Gastrocnemius medialis (tissue), 4 donors: ENCODE results near the gene PPP1R12B. TPM values are rescaled to one million over a fixed set of nuclear protein-coding genes. Genes with fewer than 3 reads are reported as not detected.
A peak's percentile ranks its signal among the peaks of the same experiment; 100 is the strongest.
"Not testable (repeated sequence)": the region's sequence is repeated elsewhere in the genome, so short reads cannot be mapped to it uniquely, and the experiment has no call there.

Experiments
- ATAC-seq, 2 donors: fragments of 150-250 bp; one replicate each; pipeline ENCODE4 v1.9.1; 2016
- DNase-seq, 2 donors: peaks; one replicate each; pipeline ENCODE4 v3.0.0-alpha.2; 2019
- H3K27ac ChIP-seq, 4 donors: fragments of 200-600 bp; sonication (generic); 1 replicate in 1 of 4; 2 replicates in 3 of 4; pipeline ENCODE4 v1.5.1; 2016 to 2018; ENCODE audit warnings: mild to moderate bottlenecking in 2 of 4, moderate library complexity in 1 of 4
- H3K27me3 ChIP-seq, 3 donors: fragments of 200-600 bp; sonication (generic) in 2 of 3; 1 replicate in 1 of 3; 2 replicates in 2 of 3; pipeline versions ENCODE4 v1.5.1 to v1.6.0; 2016 to 2019; ENCODE audit warnings: mild to moderate bottlenecking in 1 of 3, moderate library complexity in 1 of 3
- H3K36me3 ChIP-seq, 2 donors: fragments of 200-600 bp; sonication (generic) in 1 of 2; one replicate each; pipeline ENCODE4 v1.5.1; 2017 to 2018
- H3K4me1 ChIP-seq, 2 donors: fragments of 200-600 bp; sonication (generic) in 1 of 2; one replicate each; pipeline ENCODE4 v1.5.1; 2016 to 2017; ENCODE audit warnings: mild to moderate bottlenecking in 2 of 2
- H3K4me3 ChIP-seq, 4 donors: fragments of 200-600 bp; sonication (generic) in 3 of 4; 1 replicate in 1 of 4; 2 replicates in 3 of 4; pipeline ENCODE4 v1.5.1; 2016 to 2019; ENCODE audit warnings: mild to moderate bottlenecking in 2 of 4
- H3K9me3 ChIP-seq, 3 donors: fragments of 200-600 bp; sonication (generic) in 2 of 3; 1 replicate in 1 of 3; 2 replicates in 2 of 3; pipeline ENCODE4 v1.5.1; 2016 to 2019
- CTCF ChIP-seq, 5 experiments: fragments of 450-650 bp in 3 of 5; fragments of 200-600 bp in 2 of 5; sonication (generic) in 2 of 5; IDR thresholded peaks in 4 of 5; conservative IDR thresholded peaks in 1 of 5; 1 replicate in 4 of 5; 2 replicates in 1 of 5; pipeline ENCODE4 v1.5.1; 2016 to 2019; ENCODE audit warnings: antibody characterized with exemption in 5 of 5, mild to moderate bottlenecking in 3 of 5, moderate library complexity in 3 of 5
- POLR2A ChIP-seq, 2 donors: fragments of 450-650 bp; IDR thresholded peaks; one replicate each; pipeline ENCODE4 v1.6.1; 2017; ENCODE audit warnings: antibody characterized with exemption in 2 of 2, mild to moderate bottlenecking in 2 of 2, moderate library complexity in 2 of 2
- in situ Hi-C, 4 donors: fragments of 200-750 bp; cut with MboI; loops; one replicate each; pipeline versions ENCODE4 v1.15.0 to v1.8.0; 2017; ENCODE audit warnings: low sequenced_read_pairs in 4 of 4
- intact Hi-C: fragments of 100-400 bp; cut with DNase I; formaldehyde crosslinking; loops from one replicate; pipeline ENCODE4 v1.15.1; 2023; ENCODE audit warnings: low total_unique reads
- total RNA-seq, 4 donors: library from RNA; depleted of rRNA; stranded (reverse); fragments of >200 nt; gene quantifications; one replicate each; pipeline versions ENCODE4 v1.1.0 to v1.2.3, GENCODE V29; 2016

PPP1R12B gene
- total RNA-seq, 4 donors from 2014 or later: 127 to 207 (median 139) TPM

- in situ Hi-C loops: loop anchor here (25.0 kb wide), 4 partner anchors 118 to 368 kb away; partner anchors contain the start of gene SYT2 (in 3 of the 4)
- intact Hi-C loops: loop anchor here (5.0 to 10.0 kb wide), 3 partner anchors 118 to 371 kb away; partner anchors contain the start of gene SYT2
- H3K4me1 ChIP-seq: peaks cover 14 to 26% of the 10 kb centered on the region in 2 donors
Observed at GRCh38 chr1:202343652-202344349, 4.7 kb upstream of the PPP1R12B start.

GRCh38 chr1:202348005-202348508 is 442 bp upstream of the PPP1R12B start:
- peak overlapping the region in 1 of 4 donors; percentile 88 for H3K4me3 ChIP-seq
- TF ChIP-seq CTCF (IDR thresholded peaks at IDR 0.05 in 4 of 5, conservative IDR thresholded peaks at IDR 0.05 in 1 of 5) (no peak), POLR2A (IDR thresholded peaks at IDR 0.05) (no peak)
- H3K27me3 ChIP-seq: no peaks in the 10 kb centered on the region
- peaks cover 43 to 45% of the 10 kb centered on the region in 2 donors for H3K4me1 ChIP-seq
- in situ Hi-C loops (loop anchor here (25.0 kb wide), 4 partner anchors 114 to 364 kb away; partner anchors contain the start of gene SYT2 (in 3 of the 4)), intact Hi-C loops (loop anchor here (2.0 to 10.0 kb wide), 4 partner anchors 63 to 367 kb away; partner anchors contain the start of gene SYT2)
- no peak for ATAC-seq
- H3K9me3 ChIP-seq: no peaks in the 10 kb centered on the region
- H3K36me3 ChIP-seq: no peaks in the 10 kb centered on the region
- DNase-seq: no peak
- peak overlapping the region; percentile 81 to 97 (median 93) for H3K27ac ChIP-seq

More at GRCh38 chr1:202343652-202344349, 4.7 kb upstream of the PPP1R12B start:
- Histone ChIP-seq H3K27ac (peak overlapping the region in 1 of 4 donors; percentile 62), H3K4me3 (no peak overlapping the region), H3K9me3 (no peaks in the 10 kb centered on the region), H3K27me3 (no peaks in the 10 kb centered on the region), H3K36me3 (no peaks in the 10 kb centered on the region)
- TF ChIP-seq POLR2A (IDR thresholded peaks at IDR 0.05) (no peak), CTCF (IDR thresholded peaks at IDR 0.05 in 4 of 5, conservative IDR thresholded peaks at IDR 0.05 in 1 of 5) (peak; percentile 66 to 85 (median 72))
- ATAC-seq (no peak), DNase-seq (no peak)

- TF ChIP-seq CTCF (IDR thresholded peaks at IDR 0.05 in 4 of 5, conservative IDR thresholded peaks at IDR 0.05 in 1 of 5) (no peak), POLR2A (IDR thresholded peaks at IDR 0.05) (no peak)
- DNase-seq (no peak), ATAC-seq (peak; percentile 3 to 32)
- intact Hi-C loops (loop anchor here (2.0 to 10.0 kb wide), 4 partner anchors 61 to 365 kb away; partner anchors contain the start of gene SYT2), in situ Hi-C loops (loop anchor here (25.0 kb wide), 4 partner anchors 113 to 363 kb away; partner anchors contain the start of gene SYT2 (in 3 of the 4))
- H3K4me3 ChIP-seq: peak overlapping the region; percentile 85 to 94 (median 86)
- H3K4me1 ChIP-seq: peaks cover 41 to 44% of the 10 kb centered on the region in 2 donors
- no peaks in the 10 kb centered on the region for H3K36me3 ChIP-seq
- H3K27ac ChIP-seq: peak overlapping the region; percentile 89 to 97 (median 97)
- H3K9me3 ChIP-seq: no peaks in the 10 kb centered on the region
- no peaks in the 10 kb centered on the region for H3K27me3 ChIP-seq
Observed at GRCh38 chr1:202349206-202349928, 868 bp downstream of the PPP1R12B start.

- Histone ChIP-seq H3K4me3 (peak overlapping the region in 2 of 4 donors; percentile 6 to 17), H3K9me3 (no peaks in the 10 kb centered on the region), H3K27ac (peak overlapping the region; percentile 89 to 97 (median 97)), H3K4me1 (peaks cover 44% of the 10 kb centered on the region in 2 donors), H3K36me3 (no peaks in the 10 kb centered on the region), H3K27me3 (no peaks in the 10 kb centered on the region)
- TF ChIP-seq POLR2A (IDR thresholded peaks at IDR 0.05): peak in 1 of 2 donors; percentile 35
- no peak for TF ChIP-seq CTCF (IDR thresholded peaks at IDR 0.05 in 4 of 5, conservative IDR thresholded peaks at IDR 0.05 in 1 of 5)
- DNase-seq (peak; percentile 57 to 68), ATAC-seq (peak; percentile 22 to 23)
- in situ Hi-C loops (no loop called here), intact Hi-C loops (no loop called here)
Observed at GRCh38 chr1:202351725-202352124, 3.2 kb downstream of the PPP1R12B start.

- ATAC-seq, intact Hi-C loops: not testable (repeated sequence)
- peak overlapping the region; percentile 89 to 97 (median 97) for H3K27ac ChIP-seq
Observed at GRCh38 chr1:202352583-202353197, 4.2 kb downstream of the PPP1R12B start.

More at GRCh38 chr1:202352583-202353197, 4.2 kb downstream of the PPP1R12B start:
- Histone ChIP-seq H3K4me1 (peaks cover 49 to 50% of the 10 kb centered on the region in 2 donors), H3K4me3 (peak overlapping the region in 1 of 4 donors; percentile 15)
- H3K36me3 ChIP-seq, in situ Hi-C loops, DNase-seq, H3K27me3 ChIP-seq, H3K9me3 ChIP-seq: not testable (repeated sequence)
